IMR-90 (cell line): ENCODE data around the gene PLGRKT.

ENCODE experiments used
- BHLHE40 ChIP-seq: fragments of 150-350 bp; IDR thresholded peaks from 2 replicates; pipeline ENCODE4 v1.6.1; 2016; ENCODE audit warnings: mild to moderate bottlenecking, low read depth, low read length
- CEBPB ChIP-seq: IDR thresholded peaks from 2 replicates; pipeline ENCODE4 v1.6.1; 2012; ENCODE audit warnings: low read depth, low read length, improper control_type of control experiment
- CTCF ChIP-seq: conservative IDR thresholded peaks from 2 replicates; pipeline ENCODE4 v1.5.1; 2012; ENCODE audit warnings: mild to moderate bottlenecking, low read depth, low read length, improper control_type of control experiment
- POLR2A ChIP-seq: IDR thresholded peaks from 2 replicates; pipeline ENCODE4 v1.6.1; 2012; ENCODE audit warnings: mild to moderate bottlenecking, low read depth, low read length
- RAD21 ChIP-seq: IDR thresholded peaks from 2 replicates; pipeline ENCODE4 v1.6.1; 2012; ENCODE audit warnings: low read length, improper control_type of control experiment
- USF2 ChIP-seq: fragments of 150-350 bp; IDR thresholded peaks from 2 replicates; pipeline ENCODE4 v1.6.1; 2017; ENCODE audit warnings: mild to moderate bottlenecking, antibody characterized with exemption, low read length, low read depth

DNA sequence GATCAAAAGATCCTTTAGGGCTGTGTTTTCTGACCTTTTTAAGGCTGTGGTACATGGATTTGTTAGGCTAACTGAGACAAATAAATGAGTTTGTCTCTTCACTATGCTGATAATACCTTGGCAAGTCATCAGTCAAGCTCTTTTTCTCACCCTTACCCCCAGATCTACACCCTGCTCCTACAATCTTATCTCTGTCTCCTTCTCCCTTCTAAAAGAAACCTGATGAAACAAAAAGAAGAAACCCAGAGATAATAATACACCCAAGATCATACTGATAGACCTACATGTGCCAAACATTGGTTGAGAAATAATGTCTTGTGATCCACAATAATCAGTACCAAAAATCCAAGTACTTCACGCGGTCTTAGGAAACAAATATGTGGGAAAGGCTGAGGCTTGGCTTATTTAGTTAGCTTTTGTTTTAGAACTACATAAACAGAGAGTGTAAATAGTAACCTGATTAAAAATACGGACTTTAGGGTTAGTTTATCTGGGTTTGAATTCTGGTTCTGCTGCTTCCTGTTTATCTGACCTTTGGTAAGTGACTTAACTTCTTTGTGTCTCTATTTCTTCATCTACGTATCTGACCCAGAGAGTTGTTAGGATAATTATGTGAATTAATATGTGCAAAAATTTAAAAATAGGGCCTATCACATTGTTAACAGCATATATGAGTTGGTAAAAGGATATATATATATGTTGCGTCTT, 47.8 kb upstream of the PLGRKT start:
- TF ChIP-seq USF2 = no peak
- no peak for TF ChIP-seq POLR2A
- TF ChIP-seq RAD21 = no peak
- no peak for TF ChIP-seq CTCF
- no peak for TF ChIP-seq BHLHE40
- TF ChIP-seq CEBPB = no peak
